HL-60/S4 treated with retinoic acid at 250 ng/mL for 4 days and 3 days (cell line): ENCODE data around the gene SNX30.

Source experiments
- in situ Hi-C: fragments of 300-500 bp; cut with MboI; formaldehyde crosslinking; loops from 2 replicates; pipeline ENCODE4 v1.7.0; 2022; ENCODE audit warnings: low sequenced_read_pairs

The SNX30 gene

GRCh38 chr9:112913326-112913725 lies 162.8 kb downstream of the SNX30 start:
- in situ Hi-C loops = loop anchor here (25.0 kb wide), 1 partner anchor 749 kb away; no protein-coding TSS in a partner anchor

- in situ Hi-C loops = loop anchor here (25.0 kb wide), 1 partner anchor 748 kb away; no protein-coding TSS in a partner anchor
Measured at GRCh38 chr9:112914524-112914923, 164.0 kb downstream of the SNX30 start.

- in situ Hi-C loops = loop anchor here (25.0 kb wide), 1 partner anchor 745 kb away; no protein-coding TSS in a partner anchor
Measured at GRCh38 chr9:112917047-112917986, 166.8 kb downstream of the SNX30 start.

GRCh38 chr9:112917987-112918362 lies 167.4 kb downstream of the SNX30 start:
- in situ Hi-C loops = loop anchor here (25.0 kb wide), 1 partner anchor 744 kb away; no protein-coding TSS in a partner anchor

GRCh38 chr9:112921549-112921948 lies 171.0 kb downstream of the SNX30 start:
- in situ Hi-C loops = loop anchor here (25.0 kb wide), 1 partner anchor 741 kb away; no protein-coding TSS in a partner anchor
